GM23338 (cell line): ENCODE measurements around the gene PPFIA4. TPM values are rescaled to one million over a fixed set of nuclear protein-coding genes. Genes with fewer than 3 reads are reported as not detected.
A peak's percentile ranks its signal among the peaks of the same experiment; 100 is the strongest.

Experiments
- ATAC-seq: fragments of 200-7000 bp; cut with Tn5 transposase; 3 replicates; pipeline ENCODE4 v1.9.1; 2020
- DNase-seq: peaks from one replicate; pipeline ENCODE4 v3.0.0-alpha.2; 2015; ENCODE audit warnings: low spot score
- H2AFZ ChIP-seq: fragments of 200-600 bp; sonication (generic); 2 replicates; pipeline ENCODE4 v1.8.0; 2016; ENCODE audit warnings: antibody characterized with exemption, mild to moderate bottlenecking, moderate library complexity
- H3F3A ChIP-seq: fragments of 200-600 bp; sonication (generic); replicated peaks from 2 replicates; pipeline ENCODE4 v1.8.0; 2017; ENCODE audit warnings: antibody characterized with exemption, mixed run types, low read depth
- H3K27ac ChIP-seq: fragments of 200-600 bp; sonication (generic); 2 replicates; pipeline ENCODE4 v1.6.1; 2016; ENCODE audit warnings: low read depth
- H3K27me3 ChIP-seq: fragments of 200-600 bp; sonication (generic); 2 replicates; pipeline ENCODE4 v1.8.0; 2016; ENCODE audit warnings: mild to moderate bottlenecking, mixed run types, moderate library complexity; ENCODE audit not compliant: insufficient read depth
- H3K36me3 ChIP-seq: fragments of 200-600 bp; sonication (generic); 2 replicates; pipeline ENCODE4 v1.8.0; 2016; ENCODE audit warnings: mild to moderate bottlenecking; ENCODE audit not compliant: insufficient read depth
- H3K4me1 ChIP-seq: fragments of 200-600 bp; sonication (generic); 2 replicates; pipeline ENCODE4 v1.8.0; 2016; ENCODE audit warnings: mild to moderate bottlenecking, moderate library complexity; ENCODE audit not compliant: insufficient read depth
- H3K4me2 ChIP-seq: fragments of 200-600 bp; sonication (generic); 2 replicates; pipeline ENCODE4 v1.7.1; 2017; ENCODE audit warnings: mixed run types
- H3K4me3 ChIP-seq: fragments of 200-600 bp; sonication (generic); 2 replicates; pipeline ENCODE4 v1.6.1; 2016; ENCODE audit warnings: mixed run types
- H3K79me2 ChIP-seq: fragments of 200-600 bp; sonication (generic); replicated peaks from 2 replicates; pipeline ENCODE4 v1.8.0; 2017; ENCODE audit warnings: mild to moderate bottlenecking; ENCODE audit not compliant: insufficient read depth
- H3K9me2 ChIP-seq: fragments of 200-600 bp; sonication (generic); 2 replicates; pipeline ENCODE4 v1.8.0; 2017; ENCODE audit not compliant: insufficient read depth
- H4K20me1 ChIP-seq: fragments of 200-600 bp; sonication (generic); replicated peaks from 2 replicates; pipeline ENCODE4 v1.8.0; 2017; ENCODE audit warnings: mild to moderate bottlenecking; ENCODE audit not compliant: insufficient read depth
- H3K27ac Mint-ChIP-seq: 2 replicates; pipeline ENCODE4 v1.8.0; 2020; ENCODE audit warnings: inconsistent platforms, mild to moderate bottlenecking, moderate library complexity, mixed read lengths
- H3K27me3 Mint-ChIP-seq: 3 replicates; pipeline ENCODE4 v1.8.0; 2022; ENCODE audit warnings: low read depth, mild to moderate bottlenecking, moderate library complexity, mixed read lengths, inconsistent platforms; ENCODE audit not compliant: insufficient read depth, poor library complexity
- H3K36me3 Mint-ChIP-seq: 3 replicates; pipeline ENCODE4 v1.8.0; 2021; ENCODE audit warnings: low read depth, mild to moderate bottlenecking, inconsistent platforms, moderate library complexity, mixed read lengths
- H3K4me1 Mint-ChIP-seq: 3 replicates; pipeline ENCODE4 v1.8.0; 2020; ENCODE audit warnings: mild to moderate bottlenecking, inconsistent platforms, mixed read lengths
- H3K4me3 Mint-ChIP-seq: 3 replicates; pipeline ENCODE4 v1.8.0; 2021; ENCODE audit warnings: moderate library complexity, mild to moderate bottlenecking, inconsistent platforms, mixed read lengths
- H3K9me3 Mint-ChIP-seq: 3 replicates; pipeline ENCODE4 v1.8.0; 2020; ENCODE audit warnings: moderate library complexity, mild to moderate bottlenecking, inconsistent platforms, mixed read lengths
- CREB1 ChIP-seq: fragments of 250-450 bp; sonication (Bioruptor Pico); IDR thresholded peaks from 2 replicates; pipeline ENCODE4 v1.5.0; 2020; ENCODE audit warnings: low read depth, mild to moderate bottlenecking, moderate library complexity
- EZH2 ChIP-seq: fragments of 200-600 bp; sonication (generic); IDR thresholded peaks from one replicate; pipeline ENCODE4 v1.8.0; 2017; ENCODE audit warnings: antibody characterized with exemption, mild to moderate bottlenecking, low read depth; ENCODE audit not compliant: unreplicated experiment
- EZH2phosphoT487 ChIP-seq: fragments of 200-600 bp; sonication (generic); IDR thresholded peaks from one replicate; pipeline ENCODE4 v1.8.1; 2018; ENCODE audit warnings: antibody characterized with exemption; ENCODE audit not compliant: unreplicated experiment
- JUNB ChIP-seq: IDR thresholded peaks from one replicate; pipeline ENCODE4 v1.6.1; 2016; ENCODE audit warnings: antibody characterized with exemption; ENCODE audit not compliant: unreplicated experiment
- NANOG ChIP-seq: IDR thresholded peaks from 2 replicates; pipeline ENCODE4 v1.6.1; 2016; ENCODE audit warnings: antibody characterized with exemption, borderline replicate concordance
- POLR2AphosphoS5 ChIP-seq: IDR thresholded peaks from 2 replicates; pipeline ENCODE4 v1.6.1; 2016; ENCODE audit warnings: antibody characterized with exemption, low read depth
- STAT1 ChIP-seq: IDR thresholded peaks from one replicate; pipeline ENCODE4 v1.6.1; 2016; ENCODE audit warnings: antibody characterized with exemption; ENCODE audit not compliant: unreplicated experiment
- ZNF114 ChIP-seq: fragments of 250-450 bp; sonication (Bioruptor Pico); IDR thresholded peaks from 2 replicates; pipeline ENCODE4 v1.5.0; 2020; ENCODE audit warnings: mild to moderate bottlenecking, moderate library complexity
- ZNF331 ChIP-seq: fragments of 250-450 bp; sonication (Bioruptor Pico); IDR thresholded peaks from 2 replicates; pipeline ENCODE4 v1.5.0; 2020; ENCODE audit warnings: low read depth, mild to moderate bottlenecking, moderate library complexity
- polyA plus RNA-seq: library from polyadenylated mRNA; unstranded; fragments of >200 nt; fragmentation: Nextera tagmentation; extraction: Ambion mirVana; gene quantifications from 2 replicates; pipeline ENCODE4 v1.2.1, GENCODE V29; 2016
- total RNA-seq: library from RNA; depleted of rRNA; stranded (reverse); fragments of >200 nt; shearing (Covaris generic); gene quantifications from 2 replicates; pipeline ENCODE4 v1.2.3, GENCODE V29; 2014
- TF ChIP-seq, protein P1 (sequence below), 2 experiments: fragments of 200-600 bp in 1 of 2; sonication (generic) in 1 of 2; conservative IDR thresholded peaks; 2 replicates each; pipeline versions ENCODE4 v1.5.1 to v1.6.1; 2016 to 2017; ENCODE audit warnings: antibody characterized with exemption in 2 of 2, low read depth in 2 of 2, mild to moderate bottlenecking in 2 of 2, moderate library complexity in 1 of 2
- TF ChIP-seq, protein P2 (sequence below): IDR thresholded peaks from 2 replicates; pipeline ENCODE4 v1.6.1; 2016; ENCODE audit warnings: antibody characterized with exemption
- TF ChIP-seq, protein P3 (sequence below): fragments of 250-450 bp; sonication (Bioruptor Pico); IDR thresholded peaks from 2 replicates; pipeline ENCODE4 v1.5.0; 2020; ENCODE audit warnings: mild to moderate bottlenecking, moderate library complexity
- TF ChIP-seq, protein P4 (sequence below): IDR thresholded peaks from one replicate; pipeline ENCODE4 v1.6.1; 2018; ENCODE audit warnings: antibody characterized with exemption; ENCODE audit not compliant: unreplicated experiment

The PPFIA4 gene
- total and polyA plus RNA-seq, 2 experiments from 2014 or later: 1.3 to 7.6 TPM

DNA sequence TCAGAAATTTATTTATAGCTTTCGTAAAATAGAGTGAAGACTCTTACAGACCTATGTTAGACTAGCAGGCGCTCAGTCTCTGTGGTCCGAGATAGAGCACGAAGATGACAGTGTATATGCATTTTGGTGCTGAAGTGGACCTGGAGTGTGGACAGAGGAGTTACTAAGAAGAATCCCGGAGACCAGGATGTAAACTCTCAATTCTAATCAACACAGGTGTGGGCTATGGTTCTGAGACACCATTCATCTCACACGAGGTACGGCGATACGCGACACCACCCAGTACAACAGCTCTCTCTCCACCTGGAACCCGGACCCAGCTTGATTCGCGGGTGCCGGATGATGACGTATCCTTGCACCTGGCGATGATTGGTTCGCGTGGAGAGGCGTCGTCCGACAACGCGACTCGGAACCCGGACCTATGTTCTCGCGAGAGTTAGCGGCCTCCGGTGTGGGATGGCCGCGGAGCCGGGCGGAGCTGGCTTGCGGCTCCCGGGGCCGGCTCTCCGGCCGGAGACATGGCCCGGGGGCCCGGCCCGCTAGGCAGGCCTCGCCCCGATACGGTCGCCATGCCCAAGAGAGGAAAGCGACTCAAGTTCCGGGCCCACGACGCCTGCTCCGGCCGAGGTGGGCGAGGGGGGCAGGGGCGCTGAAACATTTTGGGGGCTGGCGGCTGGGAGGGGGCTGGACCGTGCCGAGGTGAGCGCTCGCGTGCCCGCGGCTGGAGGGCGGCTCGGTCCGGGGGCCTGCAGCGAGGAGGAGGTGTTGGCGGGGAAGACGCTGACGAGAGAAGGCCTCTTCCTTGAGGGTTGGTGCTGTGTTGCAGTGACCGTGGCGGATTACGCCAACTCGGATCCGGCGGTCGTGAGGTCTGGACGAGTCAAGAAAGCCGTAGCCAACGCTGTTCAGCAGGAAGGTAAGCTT lies 19.1 kb upstream of the PPFIA4 start, which contains the start of gene TMEM183A:
Gene TMEM183A (plus strand): TSS at position 427 of the 924 bp plus-strand sequence. CDS start 92 bp downstream, at position 519.
- Mint-ChIP-seq H3K27ac (peak within 1 kb of the TSS; percentile 100), H3K4me1 (peaks cover 21% of the 10 kb centered on the region), H3K9me3 (no peaks in the 10 kb centered on the region), H3K27me3 (peaks cover 11% of the 10 kb centered on the region), H3K36me3 (peaks cover 39% of the 10 kb centered on the region), H3K4me3 (peak within 1 kb of the TSS; percentile 97)
- Histone ChIP-seq H3K4me2 (peak within 1 kb of the TSS; percentile 93), H4K20me1 (peaks cover 14% of the 10 kb centered on the region; the same call in 1 of the 2 replicates), H2AFZ (peak within 1 kb of the TSS; percentile 39; the same call in 1 of the 2 replicates), H3K4me1 (peaks cover 24% of the 10 kb centered on the region), H3K27me3 (no peaks in the 10 kb centered on the region), H3K79me2 (peaks cover 46% of the 10 kb centered on the region), H3K36me3 (peaks cover 18% of the 10 kb centered on the region; the same call in 1 of the 2 replicates), H3K27ac (peak within 1 kb of the TSS; percentile 99), H3K9me2 (no peaks in the 10 kb centered on the region), H3K4me3 (peak within 1 kb of the TSS; percentile 87), H3F3A (peaks cover 3% of the 10 kb centered on the region; the same call in 1 of the 2 replicates)
- TF ChIP-seq STAT1 (no peak), CREB1 (peak; percentile 98), JUNB (no peak), NANOG (no peak), EZH2 (no peak), EZH2phosphoT487 (no peak), POLR2AphosphoS5 (peak; percentile 98), ZNF331 (no peak), ZNF114 (CRISPR knock-in tag) (no peak)
- TF ChIP-seq, protein P1, sequence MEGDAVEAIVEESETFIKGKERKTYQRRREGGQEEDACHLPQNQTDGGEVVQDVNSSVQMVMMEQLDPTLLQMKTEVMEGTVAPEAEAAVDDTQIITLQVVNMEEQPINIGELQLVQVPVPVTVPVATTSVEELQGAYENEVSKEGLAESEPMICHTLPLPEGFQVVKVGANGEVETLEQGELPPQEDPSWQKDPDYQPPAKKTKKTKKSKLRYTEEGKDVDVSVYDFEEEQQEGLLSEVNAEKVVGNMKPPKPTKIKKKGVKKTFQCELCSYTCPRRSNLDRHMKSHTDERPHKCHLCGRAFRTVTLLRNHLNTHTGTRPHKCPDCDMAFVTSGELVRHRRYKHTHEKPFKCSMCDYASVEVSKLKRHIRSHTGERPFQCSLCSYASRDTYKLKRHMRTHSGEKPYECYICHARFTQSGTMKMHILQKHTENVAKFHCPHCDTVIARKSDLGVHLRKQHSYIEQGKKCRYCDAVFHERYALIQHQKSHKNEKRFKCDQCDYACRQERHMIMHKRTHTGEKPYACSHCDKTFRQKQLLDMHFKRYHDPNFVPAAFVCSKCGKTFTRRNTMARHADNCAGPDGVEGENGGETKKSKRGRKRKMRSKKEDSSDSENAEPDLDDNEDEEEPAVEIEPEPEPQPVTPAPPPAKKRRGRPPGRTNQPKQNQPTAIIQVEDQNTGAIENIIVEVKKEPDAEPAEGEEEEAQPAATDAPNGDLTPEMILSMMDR (conservative IDR thresholded peaks at IDR 0.05; ENCODE audit: low read depth in 2 of 2): no peak
- TF ChIP-seq, protein P2, sequence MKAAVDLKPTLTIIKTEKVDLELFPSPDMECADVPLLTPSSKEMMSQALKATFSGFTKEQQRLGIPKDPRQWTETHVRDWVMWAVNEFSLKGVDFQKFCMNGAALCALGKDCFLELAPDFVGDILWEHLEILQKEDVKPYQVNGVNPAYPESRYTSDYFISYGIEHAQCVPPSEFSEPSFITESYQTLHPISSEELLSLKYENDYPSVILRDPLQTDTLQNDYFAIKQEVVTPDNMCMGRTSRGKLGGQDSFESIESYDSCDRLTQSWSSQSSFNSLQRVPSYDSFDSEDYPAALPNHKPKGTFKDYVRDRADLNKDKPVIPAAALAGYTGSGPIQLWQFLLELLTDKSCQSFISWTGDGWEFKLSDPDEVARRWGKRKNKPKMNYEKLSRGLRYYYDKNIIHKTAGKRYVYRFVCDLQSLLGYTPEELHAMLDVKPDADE: peak; percentile 83
- TF ChIP-seq, protein P3, sequence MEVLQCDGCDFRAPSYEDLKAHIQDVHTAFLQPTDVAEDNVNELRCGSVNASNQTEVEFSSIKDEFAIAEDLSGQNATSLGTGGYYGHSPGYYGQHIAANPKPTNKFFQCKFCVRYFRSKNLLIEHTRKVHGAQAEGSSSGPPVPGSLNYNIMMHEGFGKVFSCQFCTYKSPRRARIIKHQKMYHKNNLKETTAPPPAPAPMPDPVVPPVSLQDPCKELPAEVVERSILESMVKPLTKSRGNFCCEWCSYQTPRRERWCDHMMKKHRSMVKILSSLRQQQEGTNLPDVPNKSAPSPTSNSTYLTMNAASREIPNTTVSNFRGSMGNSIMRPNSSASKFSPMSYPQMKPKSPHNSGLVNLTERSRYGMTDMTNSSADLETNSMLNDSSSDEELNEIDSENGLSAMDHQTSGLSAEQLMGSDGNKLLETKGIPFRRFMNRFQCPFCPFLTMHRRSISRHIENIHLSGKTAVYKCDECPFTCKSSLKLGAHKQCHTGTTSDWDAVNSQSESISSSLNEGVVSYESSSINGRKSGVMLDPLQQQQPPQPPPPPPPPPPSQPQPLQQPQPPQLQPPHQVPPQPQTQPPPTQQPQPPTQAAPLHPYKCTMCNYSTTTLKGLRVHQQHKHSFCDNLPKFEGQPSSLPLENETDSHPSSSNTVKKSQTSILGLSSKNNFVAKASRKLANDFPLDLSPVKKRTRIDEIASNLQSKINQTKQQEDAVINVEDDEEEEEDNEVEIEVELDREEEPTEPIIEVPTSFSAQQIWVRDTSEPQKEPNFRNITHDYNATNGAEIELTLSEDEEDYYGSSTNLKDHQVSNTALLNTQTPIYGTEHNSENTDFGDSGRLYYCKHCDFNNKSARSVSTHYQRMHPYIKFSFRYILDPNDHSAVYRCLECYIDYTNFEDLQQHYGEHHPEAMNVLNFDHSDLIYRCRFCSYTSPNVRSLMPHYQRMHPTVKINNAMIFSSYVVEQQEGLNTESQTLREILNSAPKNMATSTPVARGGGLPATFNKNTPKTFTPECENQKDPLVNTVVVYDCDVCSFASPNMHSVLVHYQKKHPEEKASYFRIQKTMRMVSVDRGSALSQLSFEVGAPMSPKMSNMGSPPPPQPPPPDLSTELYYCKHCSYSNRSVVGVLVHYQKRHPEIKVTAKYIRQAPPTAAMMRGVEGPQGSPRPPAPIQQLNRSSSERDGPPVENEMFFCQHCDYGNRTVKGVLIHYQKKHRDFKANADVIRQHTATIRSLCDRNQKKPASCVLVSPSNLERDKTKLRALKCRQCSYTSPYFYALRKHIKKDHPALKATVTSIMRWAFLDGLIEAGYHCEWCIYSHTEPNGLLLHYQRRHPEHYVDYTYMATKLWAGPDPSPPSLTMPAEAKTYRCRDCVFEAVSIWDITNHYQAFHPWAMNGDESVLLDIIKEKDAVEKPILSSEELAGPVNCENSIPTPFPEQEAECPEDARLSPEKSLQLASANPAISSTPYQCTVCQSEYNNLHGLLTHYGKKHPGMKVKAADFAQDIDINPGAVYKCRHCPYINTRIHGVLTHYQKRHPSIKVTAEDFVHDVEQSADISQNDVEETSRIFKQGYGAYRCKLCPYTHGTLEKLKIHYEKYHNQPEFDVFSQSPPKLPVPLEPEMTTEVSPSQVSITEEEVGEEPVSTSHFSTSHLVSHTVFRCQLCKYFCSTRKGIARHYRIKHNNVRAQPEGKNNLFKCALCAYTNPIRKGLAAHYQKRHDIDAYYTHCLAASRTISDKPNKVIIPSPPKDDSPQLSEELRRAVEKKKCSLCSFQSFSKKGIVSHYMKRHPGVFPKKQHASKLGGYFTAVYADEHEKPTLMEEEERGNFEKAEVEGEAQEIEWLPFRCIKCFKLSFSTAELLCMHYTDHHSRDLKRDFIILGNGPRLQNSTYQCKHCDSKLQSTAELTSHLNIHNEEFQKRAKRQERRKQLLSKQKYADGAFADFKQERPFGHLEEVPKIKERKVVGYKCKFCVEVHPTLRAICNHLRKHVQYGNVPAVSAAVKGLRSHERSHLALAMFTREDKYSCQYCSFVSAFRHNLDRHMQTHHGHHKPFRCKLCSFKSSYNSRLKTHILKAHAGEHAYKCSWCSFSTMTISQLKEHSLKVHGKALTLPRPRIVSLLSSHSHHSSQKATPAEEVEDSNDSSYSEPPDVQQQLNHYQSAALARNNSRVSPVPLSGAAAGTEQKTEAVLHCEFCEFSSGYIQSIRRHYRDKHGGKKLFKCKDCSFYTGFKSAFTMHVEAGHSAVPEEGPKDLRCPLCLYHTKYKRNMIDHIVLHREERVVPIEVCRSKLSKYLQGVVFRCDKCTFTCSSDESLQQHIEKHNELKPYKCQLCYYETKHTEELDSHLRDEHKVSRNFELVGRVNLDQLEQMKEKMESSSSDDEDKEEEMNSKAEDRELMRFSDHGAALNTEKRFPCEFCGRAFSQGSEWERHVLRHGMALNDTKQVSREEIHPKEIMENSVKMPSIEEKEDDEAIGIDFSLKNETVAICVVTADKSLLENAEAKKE (CRISPR knock-in tag): no peak
- TF ChIP-seq, protein P4, sequence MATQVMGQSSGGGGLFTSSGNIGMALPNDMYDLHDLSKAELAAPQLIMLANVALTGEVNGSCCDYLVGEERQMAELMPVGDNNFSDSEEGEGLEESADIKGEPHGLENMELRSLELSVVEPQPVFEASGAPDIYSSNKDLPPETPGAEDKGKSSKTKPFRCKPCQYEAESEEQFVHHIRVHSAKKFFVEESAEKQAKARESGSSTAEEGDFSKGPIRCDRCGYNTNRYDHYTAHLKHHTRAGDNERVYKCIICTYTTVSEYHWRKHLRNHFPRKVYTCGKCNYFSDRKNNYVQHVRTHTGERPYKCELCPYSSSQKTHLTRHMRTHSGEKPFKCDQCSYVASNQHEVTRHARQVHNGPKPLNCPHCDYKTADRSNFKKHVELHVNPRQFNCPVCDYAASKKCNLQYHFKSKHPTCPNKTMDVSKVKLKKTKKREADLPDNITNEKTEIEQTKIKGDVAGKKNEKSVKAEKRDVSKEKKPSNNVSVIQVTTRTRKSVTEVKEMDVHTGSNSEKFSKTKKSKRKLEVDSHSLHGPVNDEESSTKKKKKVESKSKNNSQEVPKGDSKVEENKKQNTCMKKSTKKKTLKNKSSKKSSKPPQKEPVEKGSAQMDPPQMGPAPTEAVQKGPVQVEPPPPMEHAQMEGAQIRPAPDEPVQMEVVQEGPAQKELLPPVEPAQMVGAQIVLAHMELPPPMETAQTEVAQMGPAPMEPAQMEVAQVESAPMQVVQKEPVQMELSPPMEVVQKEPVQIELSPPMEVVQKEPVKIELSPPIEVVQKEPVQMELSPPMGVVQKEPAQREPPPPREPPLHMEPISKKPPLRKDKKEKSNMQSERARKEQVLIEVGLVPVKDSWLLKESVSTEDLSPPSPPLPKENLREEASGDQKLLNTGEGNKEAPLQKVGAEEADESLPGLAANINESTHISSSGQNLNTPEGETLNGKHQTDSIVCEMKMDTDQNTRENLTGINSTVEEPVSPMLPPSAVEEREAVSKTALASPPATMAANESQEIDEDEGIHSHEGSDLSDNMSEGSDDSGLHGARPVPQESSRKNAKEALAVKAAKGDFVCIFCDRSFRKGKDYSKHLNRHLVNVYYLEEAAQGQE: no peak
- DNase-seq (peak; percentile 99), ATAC-seq (peak; percentile 91)
